Esophagus squamous epithelium (tissue), 5 donors: ENCODE data around the gene C14orf180. TPM values are rescaled to one million over a fixed set of nuclear protein-coding genes. Genes with fewer than 3 reads are reported as not detected.

ENCODE experiments used
- DNase-seq: peaks from one replicate; lab custom pipeline; 2025; lab: John Stamatoyannopoulos, UW
- H3K27ac ChIP-seq, 4 donors: fragments of 200-600 bp; sonication (generic); one replicate each; pipeline ENCODE4 v1.5.1; 2016 to 2019; ENCODE audit warnings: mild to moderate bottlenecking in 1 of 4
- H3K27me3 ChIP-seq, 4 donors: fragments of 200-600 bp; sonication (generic); 1 replicate in 3 of 4; 2 replicates in 1 of 4; pipeline versions ENCODE4 v1.5.1 to v1.6.0; 2017 to 2021; ENCODE audit warnings: antibody characterized with exemption in 1 of 4
- H3K36me3 ChIP-seq, 3 donors: fragments of 200-600 bp; sonication (generic); one replicate each; pipeline ENCODE4 v1.5.1; 2016 to 2019
- H3K4me1 ChIP-seq, 3 donors: fragments of 200-600 bp; sonication (generic); one replicate each; pipeline ENCODE4 v1.5.1; 2017 to 2019
- H3K4me3 ChIP-seq, 4 donors: fragments of 200-600 bp; sonication (generic); 1 replicate in 3 of 4; 2 replicates in 1 of 4; pipeline ENCODE4 v1.5.1; 2016 to 2019; ENCODE audit warnings: mild to moderate bottlenecking in 2 of 4, moderate library complexity in 1 of 4
- H3K9me3 ChIP-seq, 3 donors: fragments of 200-600 bp; sonication (generic); one replicate each; pipeline ENCODE4 v1.5.1; 2016 to 2019
- CTCF ChIP-seq, 6 experiments: fragments of 450-650 bp in 4 of 6; fragments of 200-600 bp in 2 of 6; sonication (generic) in 2 of 6; IDR thresholded peaks; one replicate each; pipeline ENCODE4 v1.5.1; 2016 to 2019; ENCODE audit warnings: antibody characterized with exemption in 6 of 6, mild to moderate bottlenecking in 4 of 6, moderate library complexity in 4 of 6
- POLR2A ChIP-seq, 4 donors: fragments of 450-650 bp; IDR thresholded peaks; one replicate each; pipeline ENCODE4 v1.6.1; 2017; ENCODE audit warnings: antibody characterized with exemption in 4 of 4, mild to moderate bottlenecking in 4 of 4, moderate library complexity in 3 of 4
- WGBS, 2 donors: methylation state at CpG; one replicate each; pipeline ENCODE4 v1.1.5; 2018; 5-methylcytosine and 5-hydroxymethylcytosine counted together
- intact Hi-C: fragments of 100-400 bp; cut with DNase I; formaldehyde crosslinking; loops from one replicate; pipeline ENCODE4 v1.15.0; 2022
- total RNA-seq, 4 donors: library from RNA; depleted of rRNA; stranded (reverse); fragments of >200 nt; gene quantifications; one replicate each; pipeline ENCODE4 v1.1.0, GENCODE V29; 2016
- donor health status: DM: yes; HTN: yes; CAD: no.

C14orf180 gene
- total RNA-seq, 4 donors from 2014 or later: not detected

GRCh38 chr14:104637546-104638003 lies 58.0 kb downstream of the C14orf180 start:
- H3K27me3 ChIP-seq: peaks cover 0 to 90% (median 4%) of the 10 kb centered on the region in 4 donors
- WGBS, 2 donors: 66 to 70% methylated on average over 5 of the region's 5 CpGs
- TF ChIP-seq CTCF (IDR thresholded peaks at IDR 0.05): no peak
- TF ChIP-seq POLR2A (IDR thresholded peaks at IDR 0.05): no peak
- no peak overlapping the region for H3K4me3 ChIP-seq
- intact Hi-C loops: loop anchor here (10.0 kb wide), 1 partner anchor 493 kb away; no protein-coding TSS in a partner anchor
- no peak overlapping the region for H3K27ac ChIP-seq
- H3K36me3 ChIP-seq: no peaks in the 10 kb centered on the region
- H3K9me3 ChIP-seq: no peaks in the 10 kb centered on the region
- no peak for DNase-seq
- H3K4me1 ChIP-seq: peaks cover 0 to 7% (median 0%) of the 10 kb centered on the region in 3 donors

- 36 to 38% methylated on average over 11 to 12 of the region's 12 CpGs for WGBS, 2 donors
- Histone ChIP-seq H3K9me3 (no peaks in the 10 kb centered on the region), H3K4me3 (no peak overlapping the region), H3K36me3 (no peaks in the 10 kb centered on the region), H3K4me1 (peaks cover 0 to 7% (median 0%) of the 10 kb centered on the region in 3 donors), H3K27me3 (peaks cover 0 to 88% (median 4%) of the 10 kb centered on the region in 4 donors), H3K27ac (no peak overlapping the region)
- no peak for TF ChIP-seq POLR2A (IDR thresholded peaks at IDR 0.05)
- no peak for DNase-seq
- intact Hi-C loops: loop anchor here (10.0 kb wide), 1 partner anchor 493 kb away; no protein-coding TSS in a partner anchor
Measured at GRCh38 chr14:104638190-104638589, 58.6 kb downstream of the C14orf180 start.

GRCh38 chr14:104638927-104639450 lies 59.4 kb downstream of the C14orf180 start:
- Histone ChIP-seq H3K4me3 (no peak overlapping the region), H3K4me1 (peaks cover 0 to 7% (median 0%) of the 10 kb centered on the region in 3 donors), H3K27me3 (peaks cover 0 to 86% (median 4%) of the 10 kb centered on the region in 4 donors), H3K27ac (no peak overlapping the region), H3K36me3 (no peaks in the 10 kb centered on the region), H3K9me3 (no peaks in the 10 kb centered on the region)
- TF ChIP-seq CTCF (IDR thresholded peaks at IDR 0.05): no peak
- TF ChIP-seq POLR2A (IDR thresholded peaks at IDR 0.05): no peak
- no peak for DNase-seq
- intact Hi-C loops: loop anchor here (10.0 kb wide), 1 partner anchor 494 kb away; no protein-coding TSS in a partner anchor
- WGBS, 2 donors: 57 to 71% methylated on average over 4 of the region's 13 CpGs

- no peak for TF ChIP-seq CTCF (IDR thresholded peaks at IDR 0.05)
- TF ChIP-seq POLR2A (IDR thresholded peaks at IDR 0.05): no peak
- intact Hi-C loops: loop anchor here (10.0 kb wide), 1 partner anchor 495 kb away; no protein-coding TSS in a partner anchor
- no peak overlapping the region for H3K27ac ChIP-seq
- 0 to 20% methylated on average over 1 of the region's 5 CpGs for WGBS, 2 donors
- H3K36me3 ChIP-seq: no peaks in the 10 kb centered on the region
- H3K27me3 ChIP-seq: peaks cover 0 to 86% (median 4%) of the 10 kb centered on the region in 4 donors
- DNase-seq: no peak
- peaks cover 0 to 7% (median 0%) of the 10 kb centered on the region in 3 donors for H3K4me1 ChIP-seq
- no peaks in the 10 kb centered on the region for H3K9me3 ChIP-seq
- H3K4me3 ChIP-seq: no peak overlapping the region
Measured at GRCh38 chr14:104639471-104639870, 59.9 kb downstream of the C14orf180 start.

Other genes starting within 250 kb of the C14orf180 start
- not detected for gene TMEM179, start 25.0 kb downstream of the C14orf180 start, total RNA-seq
- gene INF2, start 109.9 kb downstream of the C14orf180 start, total RNA-seq: 10 to 100 TPM; 36.7 to 43.6 (median 37.8) TPM
- 10 to 100 TPM in 2 of 4 donors, 1 to 10 TPM in 2; 3.4 to 11.4 (median 8.4) TPM for gene ADSS1, start 144.5 kb downstream of the C14orf180 start, total RNA-seq
- gene SIVA1, start 173.4 kb downstream of the C14orf180 start, total RNA-seq: 100 to 1,000 TPM; 149 to 282 (median 201) TPM
- 10 to 100 TPM; 66.6 to 93.7 (median 71.3) TPM for gene AKT1, start 216.0 kb downstream of the C14orf180 start, total RNA-seq
- 10 to 100 TPM in 2 of 4 donors, 1 to 10 TPM in 2; 4.7 to 14.2 (median 8.4) TPM for gene ZBTB42, start 221.3 kb downstream of the C14orf180 start, total RNA-seq